GM04503 (cell line): ENCODE data around the gene TMEM108.

Experiments used
- DNase-seq: peaks from one replicate; pipeline ENCODE4 v3.0.0-alpha.2; 2012; ENCODE audit warnings: low read depth

The TMEM108 gene

DNA sequence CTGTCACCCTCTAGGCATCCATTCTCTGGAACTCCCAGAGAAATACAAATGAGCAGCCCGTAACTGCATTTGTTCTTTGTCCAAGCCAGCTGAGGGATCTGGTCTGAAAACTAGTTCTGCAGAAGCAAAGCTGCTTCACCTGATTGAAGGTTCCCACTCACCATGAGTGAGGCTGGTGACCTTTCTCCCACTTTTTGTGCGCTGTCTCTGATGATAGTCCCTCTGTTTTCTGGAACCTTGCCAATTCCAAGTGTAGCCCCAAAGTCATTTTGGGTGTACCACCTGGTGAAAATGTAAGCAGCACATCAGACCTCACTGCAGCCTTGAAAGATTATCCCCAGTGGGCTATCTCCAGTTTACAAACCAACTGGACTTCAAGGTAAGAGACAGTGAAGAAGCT lies 322.3 kb downstream of the TMEM108 start:
- DNase-seq, result no peak

DNA sequence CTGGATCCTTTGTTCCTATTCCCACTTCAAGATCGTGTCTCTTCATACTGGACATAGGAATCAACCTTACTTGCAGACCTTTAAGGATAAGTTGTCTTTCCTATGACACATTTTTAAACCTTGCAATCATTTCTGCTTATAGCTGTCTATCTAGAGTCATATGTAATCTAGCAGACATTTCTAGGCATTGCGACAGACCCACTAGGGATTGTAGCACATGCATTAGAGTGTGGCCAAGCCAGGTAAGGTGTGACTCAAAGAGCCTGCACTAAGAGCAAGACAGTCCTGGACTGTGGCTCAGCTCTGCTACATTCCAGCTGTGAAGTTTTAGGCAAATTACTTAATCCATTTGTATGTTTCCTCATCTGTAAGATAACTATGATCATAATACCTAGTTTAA lies 322.8 kb downstream of the TMEM108 start:
- no peak for DNase-seq

- no peak for DNase-seq
Measured at GRCh38 chr3:133361435-133361834, 323.2 kb downstream of the TMEM108 start.

DNA sequence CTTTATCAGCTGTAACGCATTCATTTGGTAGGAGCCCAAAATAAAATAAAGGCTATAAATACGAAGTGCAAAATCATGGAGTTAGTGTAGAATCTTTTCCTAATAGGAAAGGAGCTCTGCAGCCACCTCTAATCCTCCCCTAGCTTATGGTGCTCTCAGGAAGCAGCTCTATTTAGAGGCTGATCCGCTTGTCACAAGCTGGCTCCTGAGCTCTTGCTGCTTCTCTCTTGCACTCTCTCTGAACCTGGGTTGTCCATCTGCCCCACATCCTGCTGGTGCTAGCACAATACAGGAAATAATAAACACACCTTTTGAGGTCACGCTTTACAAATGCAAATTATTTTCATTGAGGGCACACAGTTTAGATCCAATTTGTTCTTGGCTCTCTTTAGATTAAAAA lies 324.3 kb downstream of the TMEM108 start:
- no peak for DNase-seq

- DNase-seq, result no peak
Measured at GRCh38 chr3:133364704-133365103, 326.5 kb downstream of the TMEM108 start.

DNA sequence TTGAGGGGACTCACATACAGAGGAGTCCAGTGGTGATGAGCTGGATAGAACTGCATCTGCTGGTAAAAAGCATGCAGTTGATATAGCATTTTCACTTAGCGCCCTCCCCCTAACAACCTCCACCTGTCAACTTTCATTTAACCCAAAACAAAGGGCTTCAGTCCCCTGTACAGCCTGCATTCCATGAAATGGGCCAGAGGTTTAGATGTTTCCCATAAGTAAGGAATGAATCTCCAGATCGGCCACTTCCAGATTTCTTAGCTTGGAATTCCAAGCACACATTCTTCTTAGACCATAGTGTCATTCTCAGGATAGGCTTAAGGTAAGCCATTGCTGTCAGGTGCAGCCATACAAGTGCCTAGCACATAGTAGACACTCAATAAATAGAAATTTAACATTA lies 328.7 kb downstream of the TMEM108 start:
- DNase-seq, result no peak

- DNase-seq, result no peak
Measured at GRCh38 chr3:133367403-133367802, 329.2 kb downstream of the TMEM108 start.

DNA sequence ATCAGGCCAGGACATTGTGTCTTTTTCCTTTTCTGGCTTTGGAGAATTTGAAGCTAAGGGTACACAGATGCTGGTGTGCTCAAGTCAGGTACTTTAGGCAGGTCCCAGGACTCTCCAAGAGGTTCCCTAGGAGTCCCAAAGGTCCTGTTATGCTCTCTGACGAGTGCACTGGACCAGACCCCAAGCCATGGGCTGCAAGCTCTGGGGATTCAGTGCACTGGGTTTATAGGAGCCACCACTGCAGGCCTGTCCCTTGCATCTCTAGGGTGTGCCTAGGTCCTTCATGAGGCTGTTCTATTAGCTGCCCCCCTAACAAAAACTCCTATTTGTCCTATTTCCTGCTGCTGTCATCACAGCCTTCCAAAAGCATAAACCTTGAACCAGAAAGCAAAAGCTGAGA lies 329.8 kb downstream of the TMEM108 start:
- DNase-seq, result no peak

DNA sequence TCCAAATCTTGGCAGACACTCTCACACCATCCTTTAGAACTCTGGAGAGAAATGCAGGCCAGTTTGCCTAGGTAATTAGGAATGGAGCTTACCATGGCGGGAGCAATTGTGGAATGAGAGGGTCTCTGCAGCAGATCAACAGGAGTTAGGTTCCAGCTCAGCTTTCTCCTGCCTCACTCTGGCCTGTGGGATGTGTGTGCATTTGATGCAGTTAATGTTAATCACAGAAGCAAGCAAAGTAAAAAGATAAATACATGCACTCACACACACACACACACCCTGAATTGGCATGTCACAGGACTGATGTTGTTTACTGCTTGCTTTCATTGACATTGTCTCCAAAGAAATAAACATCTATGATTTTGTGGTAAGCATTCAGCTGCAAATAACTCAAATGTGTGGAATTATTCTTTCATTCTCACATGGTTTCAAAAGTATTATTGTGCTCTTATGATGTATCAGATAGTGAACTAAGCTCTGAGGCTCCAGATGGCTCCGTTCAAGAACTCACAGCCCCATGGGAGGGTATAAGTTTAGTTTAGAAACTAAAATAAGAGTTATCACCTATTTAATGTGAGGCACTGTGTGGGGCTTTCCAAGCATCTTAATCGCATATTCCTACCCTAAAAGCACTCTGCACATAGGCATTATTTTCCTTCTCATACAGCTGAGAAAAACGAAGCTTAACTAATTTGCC lies 330.3 kb downstream of the TMEM108 start:
- no peak for DNase-seq

DNA sequence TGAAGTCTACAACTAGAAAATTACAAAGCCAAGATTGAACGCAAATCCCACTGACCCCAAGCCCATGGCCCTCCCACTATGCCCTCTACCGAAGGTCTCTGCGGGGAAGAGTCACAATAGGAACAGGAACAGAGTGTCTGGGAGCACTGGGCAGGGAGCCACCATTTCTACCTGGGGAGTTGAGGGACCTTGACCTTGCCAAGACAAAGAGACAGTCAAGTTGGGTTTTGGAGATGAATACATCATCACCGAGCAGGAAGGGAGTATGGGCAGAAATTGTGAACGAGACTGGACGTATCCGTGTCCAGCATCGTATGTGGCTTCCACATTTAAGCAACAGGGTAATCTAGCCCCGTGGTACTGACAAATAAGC lies 330.9 kb downstream of the TMEM108 start:
- DNase-seq, result no peak

DNA sequence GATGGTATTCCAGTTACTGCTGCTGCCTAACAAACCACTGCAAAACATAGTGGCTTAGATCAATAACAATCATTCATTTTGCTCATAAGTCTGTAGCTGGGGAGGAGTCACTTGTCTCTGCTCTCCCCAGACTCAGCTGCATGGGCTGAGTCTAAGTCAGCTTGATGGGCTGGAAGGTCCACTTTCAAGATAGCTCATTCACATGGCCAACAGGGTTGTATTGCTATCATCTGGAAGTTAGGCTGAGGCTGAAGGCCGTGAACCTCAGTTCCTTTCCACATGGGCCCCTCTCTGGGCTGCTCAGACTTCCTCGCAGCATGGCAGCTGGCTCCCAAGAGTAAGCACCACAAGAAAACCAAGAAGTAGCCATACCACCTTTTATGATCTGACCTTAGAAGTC lies 333.0 kb downstream of the TMEM108 start:
- no peak for DNase-seq

GRCh38 chr3:133371676-133372075 lies 333.5 kb downstream of the TMEM108 start:
- DNase-seq, result no peak

- no peak for DNase-seq
Measured at GRCh38 chr3:133374708-133375402, 336.7 kb downstream of the TMEM108 start.

DNA sequence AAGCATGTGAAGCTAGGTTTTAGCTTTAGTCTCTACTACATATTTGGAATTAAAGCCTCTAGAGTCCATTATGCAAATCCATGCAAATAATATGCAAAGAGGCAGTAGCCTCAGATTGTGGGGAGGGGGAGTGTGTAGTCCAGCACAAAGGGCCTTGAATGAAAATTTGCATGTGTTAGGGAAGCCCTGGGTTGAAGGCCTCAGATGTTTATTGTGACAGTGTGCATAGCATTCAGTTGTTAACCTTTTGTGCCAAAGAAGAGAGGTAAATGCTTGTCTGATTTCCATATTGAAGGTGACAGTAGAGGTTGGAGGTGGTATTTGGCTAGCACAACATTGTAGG lies 337.2 kb downstream of the TMEM108 start:
- no peak for DNase-seq

- DNase-seq, result no peak
Measured at GRCh38 chr3:133376810-133377209, 338.6 kb downstream of the TMEM108 start.

- peak; percentile 3 for DNase-seq
Measured at GRCh38 chr3:133377396-133377795, 339.2 kb downstream of the TMEM108 start.

DNA sequence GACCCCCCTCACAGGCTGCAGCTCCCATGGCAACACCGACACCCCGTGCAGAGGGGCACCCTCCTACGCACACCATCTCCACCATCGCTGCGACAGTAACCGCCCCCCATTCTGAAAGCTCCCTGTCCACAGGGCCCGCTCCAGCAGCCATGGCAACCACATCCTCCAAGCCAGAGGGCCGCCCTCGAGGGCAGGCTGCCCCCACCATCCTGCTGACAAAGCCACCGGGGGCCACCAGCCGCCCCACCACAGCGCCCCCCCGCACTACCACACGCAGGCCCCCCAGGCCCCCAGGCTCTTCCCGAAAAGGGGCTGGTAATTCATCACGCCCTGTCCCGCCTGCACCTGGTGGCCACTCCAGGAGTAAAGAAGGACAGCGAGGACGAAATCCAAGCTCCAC lies 341.7 kb downstream of the TMEM108 start:
- DNase-seq, result no peak

- no peak for DNase-seq
Measured at GRCh38 chr3:133380481-133381225, 342.5 kb downstream of the TMEM108 start.

DNA sequence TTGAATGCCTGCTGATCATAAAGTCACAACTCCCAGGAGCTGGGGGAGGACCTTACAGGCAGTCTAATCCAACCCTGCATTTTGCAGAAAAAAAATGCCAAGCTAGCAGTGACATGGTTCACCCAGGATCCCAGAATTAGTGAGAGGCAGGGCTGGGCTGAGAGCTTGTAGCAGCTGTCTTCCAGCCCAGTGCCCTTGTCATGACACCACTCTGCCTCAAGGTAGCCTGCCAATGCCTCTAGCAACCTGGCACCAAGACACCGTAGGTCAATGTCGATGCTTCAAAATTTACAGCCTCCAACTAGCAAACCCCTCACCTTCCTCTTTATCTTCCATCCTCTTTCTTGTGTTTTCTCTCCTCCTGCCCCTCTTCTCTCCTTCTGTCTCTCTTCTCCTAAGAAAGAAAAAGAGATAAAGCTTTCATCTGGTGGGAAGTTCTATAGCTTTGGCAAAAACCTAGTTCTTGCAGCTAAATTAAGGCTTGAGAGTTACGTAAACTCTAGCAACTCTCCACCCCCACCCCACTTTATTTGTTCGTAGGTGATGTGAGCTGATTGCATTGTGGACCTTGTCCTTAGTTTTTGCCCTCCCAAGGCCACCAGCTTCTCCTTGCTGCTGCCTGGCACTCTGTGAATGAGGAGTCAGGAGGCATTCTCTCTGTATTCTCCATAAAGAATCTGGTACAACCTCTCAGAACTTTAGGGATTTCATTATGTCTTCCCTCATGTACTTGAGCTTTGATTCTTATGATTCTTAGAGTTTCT lies 343.3 kb downstream of the TMEM108 start:
- DNase-seq, result no peak

DNA sequence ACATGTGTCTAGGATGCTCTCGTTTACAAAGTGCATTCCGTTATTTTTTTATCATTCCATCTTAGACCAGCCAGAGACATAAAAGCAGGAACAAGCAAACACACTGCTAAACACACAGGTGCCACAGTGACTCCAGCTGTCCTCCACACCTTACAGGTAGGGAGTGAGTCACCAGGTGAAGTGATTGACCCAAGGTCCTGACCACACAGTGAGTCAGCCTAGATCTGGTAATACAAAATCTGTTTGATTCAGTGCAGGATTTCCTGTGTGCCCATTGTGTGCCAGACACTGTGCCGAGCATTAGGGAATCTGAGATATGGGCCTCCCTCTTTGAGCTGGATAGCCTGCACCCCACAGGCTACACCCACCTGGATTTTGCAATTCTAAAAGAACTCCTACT lies 345.0 kb downstream of the TMEM108 start:
- DNase-seq, result no peak

DNA sequence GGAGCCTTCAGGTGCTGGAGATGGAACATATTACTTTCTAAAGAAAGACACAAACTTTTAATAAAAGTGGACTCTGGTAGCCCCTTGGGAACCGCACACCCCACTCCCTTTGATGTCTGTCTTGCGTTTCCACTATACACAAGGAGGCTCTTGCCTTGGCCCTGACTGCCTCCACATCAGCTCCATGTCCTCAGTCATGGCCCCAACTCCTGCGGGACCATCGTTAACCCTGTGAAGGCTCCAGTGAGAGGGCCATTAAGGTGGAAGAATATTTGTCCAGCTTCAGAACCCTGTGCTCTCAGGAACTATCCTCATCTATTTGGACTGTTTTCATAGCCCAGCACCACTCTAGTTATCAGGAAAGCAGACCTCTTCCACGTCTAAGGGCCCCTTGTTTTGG lies 345.6 kb downstream of the TMEM108 start:
- no peak for DNase-seq

DNA sequence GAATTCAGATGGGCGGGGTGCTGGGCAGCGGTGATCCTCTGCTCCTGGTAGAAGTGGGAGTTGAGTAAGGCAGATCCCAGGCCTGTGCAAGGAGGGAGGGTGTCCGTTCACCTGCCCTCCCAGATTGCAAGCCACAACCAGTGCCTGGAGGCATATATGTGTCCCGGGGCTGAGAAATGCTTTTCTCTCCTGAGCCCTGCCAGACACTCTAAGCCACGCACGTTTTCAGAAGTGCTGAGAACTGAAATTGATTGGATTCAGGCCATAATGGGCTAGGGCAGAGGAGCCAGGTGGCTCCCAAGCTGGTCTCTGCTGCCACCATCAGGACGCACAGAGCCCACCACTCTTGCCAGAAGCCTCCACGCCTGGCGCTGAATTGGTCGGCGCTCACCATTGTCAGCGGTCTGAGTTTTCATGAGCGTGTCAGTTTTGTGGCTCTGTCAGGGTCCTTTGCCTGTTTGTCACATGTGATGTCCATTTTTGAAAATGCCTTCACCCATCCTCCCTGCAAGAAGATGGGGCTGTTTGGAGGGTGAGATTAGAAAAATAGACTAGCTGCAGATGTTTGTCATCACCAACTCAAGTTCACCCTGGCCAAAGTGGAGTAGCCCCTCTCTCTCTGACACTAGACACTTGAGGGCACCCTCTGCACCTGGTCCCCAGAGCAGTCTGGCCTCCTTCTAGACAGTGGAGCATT lies 346.3 kb downstream of the TMEM108 start:
- DNase-seq, result no peak
